HEK293 (cell line): ENCODE data around the gene SEC22B.
A peak's percentile ranks its signal among the peaks of the same experiment; 100 is the strongest.

Experiments used
- PATZ1 ChIP-seq: fragments of 450-650 bp; formaldehyde crosslinking; IDR thresholded peaks from 2 replicates; pipeline ENCODE4 v1.5.1; 2016; ENCODE audit warnings: missing biosample characterization, missing genetic modification characterization
- ZBTB1 ChIP-seq: fragments of 450-650 bp; formaldehyde crosslinking; IDR thresholded peaks from 2 replicates; pipeline ENCODE4 v1.5.1; 2016; ENCODE audit warnings: missing biosample characterization, missing genetic modification characterization
- ZNF280D ChIP-seq: fragments of 450-650 bp; formaldehyde crosslinking; IDR thresholded peaks from 2 replicates; pipeline ENCODE4 v1.5.1; 2016; ENCODE audit warnings: missing biosample characterization, missing genetic modification characterization
- ZNF549 ChIP-seq: fragments of 450-650 bp; IDR thresholded peaks from 2 replicates; pipeline ENCODE4 v1.5.1; 2018; ENCODE audit warnings: missing biosample characterization, missing genetic modification characterization, mild to moderate bottlenecking, inconsistent platforms, moderate library complexity
- ZSCAN30 ChIP-seq: fragments of 450-650 bp; IDR thresholded peaks from 2 replicates; pipeline ENCODE4 v1.5.1; 2018; ENCODE audit warnings: missing biosample characterization, mild to moderate bottlenecking, missing genetic modification characterization, moderate library complexity
- ZXDB ChIP-seq: fragments of 450-650 bp; formaldehyde crosslinking; IDR thresholded peaks from 2 replicates; pipeline ENCODE4 v1.5.1; 2016; ENCODE audit warnings: missing biosample characterization, missing genetic modification characterization

- TF ChIP-seq ZNF280D (peak; percentile 90; the same call in 1 of the 2 replicates), ZSCAN30 (tag by site-specific recombination) (peak; percentile 98), ZNF549 (no peak), ZXDB (tag by site-specific recombination) (peak; percentile 96), PATZ1 (tag by site-specific recombination) (peak; percentile 65), ZBTB1 (tag by site-specific recombination) (no peak)
Observed at GRCh38 chr1:120176092-120176855, at the start of gene SEC22B.
